ENCODE measurements around the gene RHEBL1. TPM values are rescaled to one million over a fixed set of nuclear protein-coding genes. Genes with fewer than 3 reads are reported as not detected.
A peak's percentile ranks its signal among the peaks of the same experiment; 100 is the strongest.

The RHEBL1 gene
- total and polyA plus RNA-seq, 2 of the 4 experiments (the other 2 are of a cell fraction) = 0.62 to 0.72 TPM

- POLR2A ChIA-PET (ENCODE audit: unreplicated experiment) = no interaction called here
- intact Hi-C loops (cut with micrococcal nuclease) = no loop called here
- Histone ChIP-seq H4K5ac (ENCODE audit: low read depth, low read length) (no peak overlapping the region), H3K9me1 (ENCODE audit: insufficient read depth, low read length) (no peaks in the 10 kb centered on the region), H3K4me3 (ENCODE audit: insufficient read depth, low read depth, low read length) (no peak overlapping the region), H2BK5ac (ENCODE audit: low read depth, low read length, poor library complexity, severe bottlenecking) (no peak overlapping the region), H2BK120ac (ENCODE audit: low read depth, low read length) (no peak overlapping the region), H3K9ac (ENCODE audit: low read depth, low read length) (no peak overlapping the region), H2AK9ac (replicated peaks; ENCODE audit: low read depth, low read length, poor library complexity) (peak overlapping the region; percentile 66), H3K14ac (replicated peaks; ENCODE audit: low read depth, low read length) (no peak overlapping the region), H3K36me3 (ENCODE audit: control insufficient read depth, insufficient read depth, low read length) (peaks cover 88% of the 10 kb centered on the region), H3K23ac (ENCODE audit: low read depth, low read length) (no peak overlapping the region), H3K9me3 (ENCODE audit: control insufficient read depth, insufficient read depth, low read length) (no peaks in the 10 kb centered on the region), H3K27ac (ENCODE audit: insufficient read depth, low read length) (no peak overlapping the region), H2AK5ac (ENCODE audit: low read depth, low read length) (no peak overlapping the region), H3K18ac (ENCODE audit: low read depth, low read length) (no peak overlapping the region), H2BK20ac (ENCODE audit: low read depth, low read length) (no peak overlapping the region), H4K20me1 (ENCODE audit: insufficient read depth, low read length) (peaks cover 24% of the 10 kb centered on the region), H3K4me2 (ENCODE audit: low read depth, low read length) (no peak overlapping the region), H4K91ac (ENCODE audit: insufficient read depth, low read depth, low read length) (no peak overlapping the region), H2BK15ac (ENCODE audit: low read depth, low read length) (no peak overlapping the region), H3K79me1 (ENCODE audit: low read depth in 1 of 2, low read length in 2 of 2) (peaks cover 25 to 68% of the 10 kb centered on the region in 2 experiments), H4K8ac (ENCODE audit: low read depth in 2 of 2, low read length in 2 of 2) (no peak overlapping the region), H2AFZ (replicated peaks; ENCODE audit: low read length, poor library complexity) (peak overlapping the region; percentile 49), H3K27me3 (ENCODE audit: control insufficient read depth, insufficient read depth, low read length) (no peaks in the 10 kb centered on the region), H3K4me1 (ENCODE audit: control insufficient read depth, insufficient read depth, low read length) (no peaks in the 10 kb centered on the region), H3K56ac (ENCODE audit: extremely low read depth, insufficient read depth, low read length) (no peak overlapping the region), H3K4ac (ENCODE audit: low read depth, low read length) (no peak overlapping the region)
- ATAC-seq (ENCODE audit: low read depth) = no peak
- BruUV-seq (replicated peaks) = no TSS peak
- CTCF ChIA-PET = interaction anchor here (1.1 kb wide), 1 partner anchor 11 kb away, joined by 6 read pairs; no protein-coding TSS in a partner anchor
- in situ Hi-C loops (cut with MboI; ENCODE audit: low sequenced_read_pairs) = no loop called here
- dilution Hi-C loops (cut with HindIII; ENCODE audit: low sequenced_read_pairs, unreplicated experiment) = no loop called here
- TF ChIP-seq POLR2A (IDR thresholded peaks at IDR 0.05; ENCODE audit: low read depth, low read length) (no peak), FOS (IDR thresholded peaks at IDR 0.05; ENCODE audit: low read depth, low read length) (no peak), MAFK (IDR thresholded peaks at IDR 0.05; ENCODE audit: low read depth, low read length) (no peak), BHLHE40 (IDR thresholded peaks at IDR 0.05; ENCODE audit: low read depth, low read length) (no peak), CEBPB (IDR thresholded peaks at IDR 0.05; ENCODE audit: low read depth, low read length) (no peak)
- TF ChIP-seq, protein P1, sequence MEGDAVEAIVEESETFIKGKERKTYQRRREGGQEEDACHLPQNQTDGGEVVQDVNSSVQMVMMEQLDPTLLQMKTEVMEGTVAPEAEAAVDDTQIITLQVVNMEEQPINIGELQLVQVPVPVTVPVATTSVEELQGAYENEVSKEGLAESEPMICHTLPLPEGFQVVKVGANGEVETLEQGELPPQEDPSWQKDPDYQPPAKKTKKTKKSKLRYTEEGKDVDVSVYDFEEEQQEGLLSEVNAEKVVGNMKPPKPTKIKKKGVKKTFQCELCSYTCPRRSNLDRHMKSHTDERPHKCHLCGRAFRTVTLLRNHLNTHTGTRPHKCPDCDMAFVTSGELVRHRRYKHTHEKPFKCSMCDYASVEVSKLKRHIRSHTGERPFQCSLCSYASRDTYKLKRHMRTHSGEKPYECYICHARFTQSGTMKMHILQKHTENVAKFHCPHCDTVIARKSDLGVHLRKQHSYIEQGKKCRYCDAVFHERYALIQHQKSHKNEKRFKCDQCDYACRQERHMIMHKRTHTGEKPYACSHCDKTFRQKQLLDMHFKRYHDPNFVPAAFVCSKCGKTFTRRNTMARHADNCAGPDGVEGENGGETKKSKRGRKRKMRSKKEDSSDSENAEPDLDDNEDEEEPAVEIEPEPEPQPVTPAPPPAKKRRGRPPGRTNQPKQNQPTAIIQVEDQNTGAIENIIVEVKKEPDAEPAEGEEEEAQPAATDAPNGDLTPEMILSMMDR (conservative IDR thresholded peaks at IDR 0.05; ENCODE audit: low read depth, low read length) = no peak
- DNase-seq = no peak
- 93% methylated on average over 15 of the region's 19 CpGs; no CpG with 5 or more reads in 1 of the 2 experiments for WGBS, 2 experiments (ENCODE audit: extremely low coverage in 2 of 2, insufficient read length in 1 of 2)
Observed at GRCh38 chr12:49030714-49031572, 38.8 kb downstream of the RHEBL1 start.

Data from IMR-90 (cell line).